Activated CD4-positive, alpha-beta T cell treated with anti-CD3 and anti-CD28 coated beads for 48 hours (primary cell): Measurements from ENCODE around the gene CNTLN.
"Not testable (repeated sequence)": the region's sequence is repeated elsewhere in the genome, so short reads cannot be mapped to it uniquely, and the experiment has no call there.

ENCODE experiments used
- DNase-seq: peaks from one replicate; pipeline ENCODE4 v3.0.0-alpha.2; 2020

The CNTLN gene

DNA sequence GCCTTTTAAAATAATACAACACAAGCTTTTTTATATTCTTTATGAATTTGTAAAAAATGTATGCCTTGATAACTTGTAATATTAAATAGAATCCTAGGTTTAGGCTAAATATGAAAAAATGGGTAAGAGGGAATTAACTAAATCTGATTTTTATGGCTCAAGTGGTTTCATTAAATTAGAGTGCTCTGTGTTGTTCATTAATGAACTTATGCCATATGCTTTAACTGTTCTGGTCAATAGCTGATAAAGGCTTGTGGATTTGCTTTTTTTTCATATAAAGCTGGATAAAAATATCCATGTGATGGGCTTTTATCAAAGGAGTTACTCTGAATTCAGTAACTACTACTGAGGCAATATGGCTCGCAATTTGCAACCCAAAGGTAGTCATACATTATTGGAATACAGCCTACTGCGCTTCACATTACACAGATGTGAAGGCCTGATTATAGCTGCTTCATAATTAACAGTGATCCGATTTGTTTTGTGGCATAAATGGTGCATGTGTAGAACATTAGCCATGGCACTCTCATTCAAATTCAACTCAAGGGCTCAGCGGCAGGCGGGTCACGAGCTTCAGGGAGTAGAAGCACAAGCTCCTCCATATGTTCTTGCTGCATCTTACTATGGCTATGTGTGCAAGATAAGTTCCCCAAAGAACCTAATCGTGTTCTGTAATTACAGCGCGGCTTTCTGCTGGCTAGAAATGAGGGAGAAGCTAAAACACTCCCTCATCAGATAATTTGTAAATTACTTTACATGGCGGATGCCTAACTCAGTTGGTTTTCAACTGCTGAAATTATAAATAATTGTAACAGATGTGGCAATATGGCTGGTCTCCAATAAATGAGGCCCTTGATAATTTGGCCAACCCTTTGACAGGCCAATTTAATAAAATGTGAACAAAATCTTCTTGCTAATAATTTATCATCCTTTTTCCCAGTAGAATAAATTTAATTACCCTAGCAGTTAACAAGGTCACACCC is 188.3 kb downstream of the CNTLN start:
- no peak for DNase-seq

- DNase-seq: no peak
These were observed 193.5 kb downstream of the CNTLN start for GRCh38 chr9:17328331-17328730.

GRCh38 chr9:17330097-17330496 is 195.3 kb downstream of the CNTLN start:
- no peak for DNase-seq

DNA sequence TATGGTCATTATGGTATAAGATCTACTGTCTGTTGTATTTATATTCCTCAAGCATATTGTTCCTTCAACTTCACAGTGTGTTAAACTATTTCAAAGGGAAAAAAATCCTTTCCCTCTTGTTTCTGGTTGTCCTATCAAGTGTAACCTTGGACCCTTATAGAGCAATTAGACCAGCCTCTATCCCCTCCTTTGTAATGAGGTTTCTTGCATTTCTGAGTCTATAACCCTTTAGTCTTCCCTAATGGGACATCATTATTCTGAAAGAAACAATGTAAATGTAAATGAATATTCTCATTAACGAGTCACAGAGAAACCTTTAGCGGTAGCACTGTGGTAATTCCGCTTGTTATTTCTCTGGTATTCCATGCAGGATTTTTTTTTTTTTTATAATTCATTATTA is 197.3 kb downstream of the CNTLN start:
- DNase-seq: no peak

DNA sequence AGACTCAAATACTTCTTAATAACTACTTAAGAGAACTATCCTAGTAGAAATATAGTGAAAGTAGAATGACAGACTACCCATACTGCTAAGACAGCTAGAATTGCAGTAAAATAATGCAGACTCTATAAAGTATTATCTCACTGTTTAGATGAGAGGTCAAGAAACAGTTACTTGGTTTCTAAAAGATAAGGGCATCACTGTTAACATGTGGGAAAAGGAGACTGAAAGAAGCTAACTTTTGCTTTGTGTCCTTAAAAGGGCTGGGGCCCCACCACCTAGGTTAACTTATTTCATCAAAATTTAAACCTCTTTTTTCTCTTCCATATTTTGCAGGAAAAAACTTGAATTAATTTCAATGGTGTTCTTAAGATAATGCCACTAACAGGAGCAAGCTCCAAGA is 204.3 kb downstream of the CNTLN start:
- DNase-seq: no peak

DNA sequence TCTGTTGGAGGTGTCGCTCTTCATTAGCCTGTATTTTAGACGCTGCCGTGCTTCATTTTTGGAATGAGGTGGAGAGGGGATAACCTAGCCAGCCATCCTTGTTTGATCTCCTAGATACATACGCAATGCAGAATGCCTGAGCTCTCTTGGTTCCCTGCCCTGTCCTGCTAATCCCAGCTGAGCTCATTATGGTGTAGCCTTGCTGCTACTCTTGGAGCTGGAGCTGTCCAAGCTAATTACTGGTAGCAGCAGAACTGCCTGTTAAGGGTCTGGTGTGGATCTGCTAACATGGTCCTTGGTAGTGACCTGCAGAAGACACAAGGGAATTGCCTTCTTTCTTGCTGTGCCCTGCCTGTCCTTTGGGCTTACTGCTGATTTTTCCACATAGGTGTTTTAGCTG is 207.9 kb downstream of the CNTLN start:
- no peak for DNase-seq

DNA sequence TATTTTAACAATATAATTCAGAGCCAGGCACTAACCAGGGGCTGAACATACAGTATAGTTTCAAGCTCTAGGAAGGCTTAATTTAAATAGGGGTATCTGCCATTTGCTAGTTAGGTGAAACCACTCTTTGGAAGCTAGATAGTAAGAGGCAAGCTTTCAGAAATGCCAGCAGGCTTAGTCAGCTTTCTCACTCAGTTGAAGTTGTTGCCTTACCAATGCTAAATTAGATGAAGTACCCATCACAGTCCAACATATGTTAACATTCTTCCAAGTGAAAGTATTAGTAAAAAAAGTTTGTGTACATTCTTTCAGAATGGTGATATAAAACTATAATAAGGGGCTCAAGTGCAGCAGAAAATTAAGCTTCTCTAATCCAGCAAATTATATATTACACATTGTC is 215.0 kb downstream of the CNTLN start:
- DNase-seq: no peak

DNA sequence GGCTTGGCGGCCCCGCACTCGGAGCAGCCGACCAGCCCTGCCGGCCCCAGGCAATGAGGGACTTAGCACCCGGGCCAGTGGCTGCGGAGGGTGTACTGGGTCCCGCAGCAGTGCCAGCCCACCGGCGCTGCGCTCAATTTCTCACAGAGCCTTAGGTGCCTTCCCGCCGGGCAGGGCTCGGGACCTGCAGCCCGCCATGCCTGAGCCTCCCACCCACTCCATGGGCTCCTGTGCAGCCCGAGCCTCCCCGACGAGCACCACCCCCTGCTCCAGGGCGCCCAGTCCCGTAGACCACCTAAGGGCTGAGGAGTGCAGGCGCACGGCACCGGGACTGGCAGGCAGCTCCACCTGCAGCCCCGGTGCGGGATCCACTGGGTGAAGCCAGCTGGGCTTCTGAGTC is 219.2 kb downstream of the CNTLN start:
- DNase-seq: not testable (repeated sequence)

- no peak for DNase-seq
These were observed 226.5 kb downstream of the CNTLN start for GRCh38 chr9:17361378-17361777.

DNA sequence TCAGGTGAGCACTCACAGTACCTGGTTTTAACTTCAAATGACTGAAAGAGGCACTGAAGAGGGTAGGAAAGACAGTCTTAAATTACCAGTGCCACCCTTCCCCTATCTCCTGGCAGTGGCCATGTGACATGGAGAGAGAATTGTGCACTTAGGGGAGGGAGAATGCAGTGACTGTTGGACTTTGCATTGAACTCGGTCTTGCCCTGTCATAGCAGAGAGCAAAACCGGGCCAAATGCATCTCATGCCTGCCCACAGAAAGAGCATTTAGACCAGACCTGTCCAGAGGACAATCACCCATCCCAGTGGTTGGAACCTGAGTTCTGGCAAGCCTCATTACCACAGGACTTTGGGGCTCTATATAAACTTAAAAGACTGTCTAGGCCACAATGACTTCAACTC is 232.2 kb downstream of the CNTLN start:
- no peak for DNase-seq

- DNase-seq: no peak
These were observed 245.5 kb downstream of the CNTLN start for GRCh38 chr9:17380126-17380861.

- DNase-seq: no peak
These were observed 252.7 kb downstream of the CNTLN start for GRCh38 chr9:17387565-17387964.

DNA sequence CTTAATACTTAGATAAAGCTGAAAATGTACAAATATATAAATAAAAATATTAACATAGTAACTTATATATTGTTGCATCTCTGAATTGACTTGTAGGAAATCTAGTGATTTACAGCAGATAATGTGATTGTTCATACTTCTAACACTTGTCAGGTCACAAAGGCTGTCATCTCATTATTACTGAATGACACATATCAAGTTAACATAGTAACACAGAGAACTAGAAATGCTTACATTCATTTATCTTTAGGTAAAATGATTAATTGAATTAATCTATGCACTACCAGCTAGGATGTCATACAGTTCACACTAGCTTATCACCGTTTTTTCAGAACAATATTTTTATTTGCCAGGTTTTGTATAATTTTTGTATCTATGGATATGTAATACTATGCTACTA is 254.2 kb downstream of the CNTLN start:
- DNase-seq: no peak

DNA sequence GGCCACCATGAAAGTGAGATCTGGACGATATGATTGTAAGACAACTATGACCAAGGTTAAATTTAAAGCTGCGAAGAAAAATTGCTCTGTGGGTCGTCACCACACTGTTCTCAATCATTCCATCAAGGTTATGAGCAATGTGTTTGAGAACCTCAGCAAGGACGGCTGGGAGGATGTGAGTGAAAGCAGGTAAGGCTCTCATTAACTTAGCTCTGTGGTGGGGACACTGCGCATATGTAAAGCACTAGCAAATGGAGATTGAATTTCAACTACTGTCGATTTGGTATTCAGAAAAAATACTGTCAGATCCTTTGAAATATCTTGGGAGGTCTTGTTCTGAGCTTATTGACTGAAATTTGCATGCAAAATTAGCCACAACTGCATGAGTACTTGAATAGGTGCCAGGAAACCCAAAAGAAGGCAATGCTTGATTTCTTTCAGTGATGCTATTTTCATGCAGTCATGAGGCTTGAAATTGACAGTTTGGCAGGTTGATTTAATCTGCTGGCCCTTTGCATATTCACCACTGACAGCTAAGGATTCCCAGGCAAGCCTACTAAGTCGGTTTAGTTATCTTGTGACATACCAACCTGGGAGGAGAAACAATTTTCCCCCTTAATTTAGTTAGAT is 260.2 kb downstream of the CNTLN start:
- DNase-seq: no peak

DNA sequence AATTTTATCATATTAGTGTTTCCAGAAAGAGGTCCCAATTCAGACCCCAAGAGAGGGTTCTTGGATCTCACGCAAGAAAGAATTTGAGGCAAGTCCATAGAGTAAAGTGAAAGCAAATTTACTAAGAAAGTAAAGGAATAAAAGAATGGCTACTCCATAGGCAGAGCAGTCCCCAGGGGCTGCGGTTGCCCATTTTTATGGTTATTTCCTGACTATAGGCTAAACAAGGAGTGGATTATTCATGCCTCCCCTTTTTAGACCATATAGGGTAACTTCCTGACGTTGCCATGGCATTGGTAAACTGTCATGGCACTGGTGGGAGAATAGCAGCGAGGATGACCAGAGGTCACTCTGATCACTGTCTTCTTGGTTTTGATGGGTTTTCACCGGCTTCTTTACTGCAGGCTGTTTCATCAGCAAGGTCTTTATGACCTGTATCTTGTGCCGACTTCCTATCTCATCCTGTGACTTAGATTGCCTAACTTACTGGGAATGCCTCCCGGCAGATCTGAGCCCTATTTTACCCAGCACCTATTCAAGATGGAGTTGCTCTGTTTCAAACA is 262.4 kb downstream of the CNTLN start:
- DNase-seq: not testable (repeated sequence)

- DNase-seq: no peak
These were observed 263.5 kb downstream of the CNTLN start for GRCh38 chr9:17398350-17398749.

DNA sequence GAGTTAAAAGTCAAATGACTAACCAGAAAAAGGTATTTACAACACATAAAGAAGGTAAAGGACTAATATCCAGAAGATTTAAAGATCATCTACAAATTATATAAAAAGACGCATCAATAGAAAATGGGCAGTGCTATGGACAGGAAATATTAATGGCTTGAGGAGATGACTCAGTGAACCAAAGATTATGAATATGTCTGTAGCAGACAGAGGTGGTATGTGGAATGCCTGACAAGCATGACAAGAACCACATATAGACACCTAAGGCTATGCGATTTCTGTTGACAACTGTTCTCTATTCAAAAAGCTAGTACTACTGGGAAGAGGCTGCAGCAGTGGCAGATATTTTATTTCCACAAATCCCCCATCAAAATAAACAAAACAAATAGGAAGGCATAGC is 267.0 kb downstream of the CNTLN start:
- no peak for DNase-seq

GRCh38 chr9:17402309-17402708 is 267.5 kb downstream of the CNTLN start:
- DNase-seq: no peak

DNA sequence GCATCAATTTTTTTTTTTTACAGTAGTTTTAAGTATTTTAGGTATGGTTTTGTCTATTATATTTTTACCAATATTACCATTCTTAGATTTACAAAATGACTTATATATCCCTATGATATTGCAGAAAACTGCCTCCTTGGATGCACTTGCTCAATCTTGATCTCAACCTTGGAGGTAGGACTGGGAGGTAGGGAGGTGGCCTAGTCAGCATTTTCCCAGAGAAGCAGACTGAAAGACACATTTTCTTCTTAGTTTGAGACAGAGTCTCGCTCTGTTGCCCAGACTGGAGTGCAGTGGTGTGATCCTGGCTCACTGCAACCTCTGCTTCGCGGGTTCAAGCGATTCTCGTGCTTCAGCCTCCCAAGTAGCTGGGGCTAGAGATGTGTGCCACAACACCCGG is 268.7 kb downstream of the CNTLN start:
- no peak for DNase-seq

DNA sequence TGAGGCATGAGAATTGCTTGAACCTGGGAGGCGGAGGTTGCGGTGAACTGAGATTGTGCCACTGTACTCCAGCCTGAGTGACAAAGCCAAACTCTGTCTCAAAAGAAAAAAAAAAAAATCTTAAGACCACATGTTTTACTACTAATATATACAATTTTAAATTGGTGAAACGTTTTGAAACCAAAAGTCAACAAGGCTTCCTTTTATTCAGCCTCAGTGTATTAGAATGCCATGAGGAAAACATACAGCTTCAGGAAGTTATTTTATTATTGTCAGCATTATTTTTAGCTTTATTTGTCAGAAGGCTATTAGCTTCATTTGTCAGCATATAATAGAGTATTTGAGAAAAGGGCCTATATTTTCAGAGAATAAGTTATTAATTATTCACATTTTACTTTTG is 280.1 kb downstream of the CNTLN start:
- no peak for DNase-seq

DNA sequence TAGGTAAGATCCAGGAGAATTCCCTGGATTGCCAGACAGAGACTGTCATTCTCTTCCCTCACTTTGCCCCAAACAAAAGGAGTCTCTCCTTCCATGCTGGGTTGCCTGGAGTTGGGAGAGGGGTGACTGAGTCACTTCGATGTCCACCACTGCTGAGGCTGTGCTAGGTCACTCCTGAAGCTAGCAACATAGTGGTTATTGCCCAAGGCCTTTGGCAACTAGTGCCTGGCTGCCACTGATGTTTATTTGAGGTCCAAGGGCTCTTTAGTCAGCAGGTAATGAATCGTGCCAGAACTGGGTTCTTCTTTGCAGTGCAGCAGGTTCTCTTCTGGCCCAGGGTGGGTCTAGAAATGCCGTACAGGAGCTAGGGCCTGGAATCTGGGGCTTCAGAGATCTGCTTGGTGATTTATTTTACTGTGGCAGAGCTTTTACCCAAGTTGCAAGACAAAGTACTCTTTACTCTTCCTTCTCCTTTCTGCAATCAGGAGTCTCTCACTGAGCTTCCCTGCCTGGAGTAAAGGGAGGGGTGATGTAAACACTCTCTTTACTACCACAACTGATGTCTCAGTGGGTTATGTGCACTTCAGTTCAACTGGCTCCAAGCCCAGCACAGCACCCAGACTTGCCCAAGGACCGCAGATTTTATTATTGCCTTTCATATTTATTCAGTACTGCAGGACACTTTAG is 288.3 kb downstream of the CNTLN start:
- no peak for DNase-seq

- no peak for DNase-seq
These were observed 288.8 kb downstream of the CNTLN start for GRCh38 chr9:17423681-17424011.

DNA sequence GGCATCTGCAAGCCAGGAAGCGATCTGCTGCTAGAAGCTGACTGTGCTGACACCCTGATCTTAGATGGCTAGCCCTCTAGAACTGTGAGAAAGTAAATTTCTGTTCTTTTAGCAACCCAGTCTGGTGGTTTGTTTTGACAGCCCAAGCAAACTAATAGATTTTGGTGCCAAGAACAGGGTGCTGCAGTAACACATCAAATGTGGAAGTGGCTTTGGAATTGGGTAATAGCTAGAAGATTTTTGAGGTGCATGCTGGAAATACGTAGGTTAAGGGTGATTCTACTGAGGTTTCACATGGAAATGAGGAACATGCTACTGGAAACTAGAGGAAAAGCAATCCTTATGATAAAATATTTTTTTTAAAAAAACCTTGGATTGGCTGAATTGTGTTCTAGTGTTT is 290.5 kb downstream of the CNTLN start:
- DNase-seq: no peak
